Stimulated activated CD8-positive, alpha-beta memory T cell treated with anti-CD3 and anti-CD28 coated beads, Interleukin-2, amount 100 ng/mL, for 1 hour (primary cell): ENCODE results near the gene CLECL1.

Experiments used
- DNase-seq, 2 donors: peaks; one replicate each; pipeline ENCODE4 v3.0.0-alpha.2; 2020; ENCODE audit warnings: low read depth in 2 of 2

Gene CLECL1

DNA sequence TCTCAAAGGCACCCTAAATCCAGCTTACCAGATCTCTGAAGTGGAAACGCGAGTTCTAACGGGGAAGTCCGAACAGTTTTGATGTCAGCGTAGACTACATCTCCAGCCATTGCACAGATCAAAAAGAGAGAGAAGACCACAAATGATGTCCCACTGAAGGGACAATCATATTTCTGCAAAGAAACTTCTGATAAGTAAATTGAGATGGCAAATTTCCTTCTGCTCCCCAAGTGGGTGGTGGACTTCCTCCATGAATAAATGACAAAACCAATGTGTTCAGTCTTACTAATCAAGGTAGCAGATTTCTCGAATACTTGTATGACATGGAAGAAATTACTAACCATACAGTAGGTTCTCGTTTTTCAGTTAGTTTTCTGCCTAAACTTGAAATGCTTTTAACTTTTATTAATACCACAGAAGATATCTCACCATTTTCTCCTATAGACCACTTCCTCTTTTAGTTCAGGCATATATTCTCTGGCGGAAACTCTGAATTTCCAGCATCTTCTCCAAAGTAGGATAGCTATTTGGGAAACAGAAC, at the start of gene CLECL1:
TSS of gene CLECL1 (minus strand) at position 177 of the 541 bp plus-strand sequence.
- no peak for DNase-seq

DNA sequence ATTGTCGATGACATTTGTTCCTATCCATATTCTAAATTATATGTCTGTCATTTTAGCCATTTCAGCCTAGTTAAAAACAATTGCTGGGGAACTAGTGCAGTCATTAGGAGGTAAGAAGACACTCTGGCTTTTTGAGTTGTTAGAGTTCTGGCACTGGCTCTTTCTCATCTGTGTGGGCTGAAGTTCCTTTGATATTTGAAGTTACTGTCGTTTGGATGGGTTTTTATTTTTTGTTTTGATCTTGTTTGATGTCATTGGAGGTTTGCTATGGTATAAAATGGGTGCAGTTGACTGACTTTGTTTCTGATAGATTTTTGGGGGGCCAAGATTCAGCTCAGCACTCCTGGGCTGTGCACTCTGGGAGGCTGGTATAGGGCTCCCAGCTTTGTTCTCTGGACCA, 48.5 kb upstream of the CLECL1 start:
- DNase-seq: no peak

GRCh38 chr12:9779209-9779608, 46.3 kb upstream of the CLECL1 start:
- DNase-seq: no peak

DNA sequence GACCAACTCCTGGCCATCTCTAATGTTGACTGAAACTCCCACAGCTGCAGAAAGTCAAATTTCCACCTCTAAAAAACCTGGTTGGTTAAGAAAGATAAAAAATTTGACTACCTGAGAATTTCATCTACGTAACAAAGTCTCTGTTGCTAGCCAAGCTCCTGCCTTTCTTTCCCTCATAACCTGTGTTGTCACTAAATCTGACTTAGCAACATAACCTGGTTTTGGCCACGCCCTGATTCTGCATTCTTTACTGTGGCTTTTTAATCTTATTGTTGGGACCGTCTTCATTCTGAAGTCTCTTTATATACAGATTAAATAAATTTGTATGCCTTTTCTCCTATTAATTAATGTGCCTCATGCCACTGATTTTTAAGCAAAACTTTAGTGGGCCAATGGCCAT, 43.9 kb upstream of the CLECL1 start:
- DNase-seq: no peak

- DNase-seq: no peak
Observed at GRCh38 chr12:9773216-9773877, 40.5 kb upstream of the CLECL1 start.

GRCh38 chr12:9763025-9763424, 30.1 kb upstream of the CLECL1 start:
- DNase-seq: no peak

GRCh38 chr12:9762369-9762768, 29.5 kb upstream of the CLECL1 start:
- no peak for DNase-seq

- no peak for DNase-seq
Observed at GRCh38 chr12:9761419-9761781, 28.5 kb upstream of the CLECL1 start.

- peak; percentile 59 to 61 for DNase-seq
Observed at GRCh38 chr12:9760699-9761418, 28.0 kb upstream of the CLECL1 start, which contains the start of gene CD69. TSS of gene CD69 (minus strand) at chr12:9760901. CDS start at chr12:9760820, 81 bp downstream.

DNA sequence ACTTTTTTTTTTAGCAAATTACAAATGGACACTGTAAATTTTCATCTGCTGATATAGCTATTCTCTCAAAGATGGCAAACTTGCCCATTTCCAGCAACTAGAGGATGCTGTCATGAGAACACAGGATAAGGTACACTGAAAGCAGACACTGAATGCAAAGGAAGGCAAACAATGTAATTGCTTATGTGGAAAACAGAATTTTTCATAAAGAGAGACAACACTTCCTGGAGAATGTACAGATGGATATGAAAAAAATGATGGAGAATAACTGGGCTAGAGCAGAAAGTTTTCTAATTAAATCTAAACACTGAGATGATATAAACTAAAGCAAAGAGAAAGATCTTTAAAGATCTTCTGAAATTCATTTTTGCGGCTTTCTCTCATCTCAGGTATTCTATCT, 27.2 kb upstream of the CLECL1 start:
- DNase-seq: no peak

GRCh38 chr12:9759694-9760093, 26.8 kb upstream of the CLECL1 start:
- no peak for DNase-seq

DNA sequence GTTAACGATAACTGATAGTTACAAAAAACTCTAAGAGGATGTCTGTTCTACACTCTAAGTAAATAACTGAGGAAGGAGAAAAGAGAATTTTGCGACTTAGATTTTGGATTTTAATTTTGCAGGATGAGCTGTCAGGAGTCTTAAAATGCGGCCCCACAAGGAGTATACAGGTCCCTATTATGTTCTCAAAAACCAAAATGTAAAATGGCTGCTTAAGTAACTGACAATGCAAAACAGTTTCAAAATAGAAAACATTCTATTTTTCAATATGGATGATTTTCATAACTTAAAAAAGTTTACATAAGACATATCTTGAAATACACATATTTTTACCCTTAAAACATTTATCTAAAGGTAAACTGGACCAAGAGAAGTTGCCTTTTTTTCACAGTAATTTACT, 25.2 kb upstream of the CLECL1 start:
- DNase-seq: no peak

- DNase-seq: no peak
Observed at GRCh38 chr12:9757433-9758025, 24.6 kb upstream of the CLECL1 start.

DNA sequence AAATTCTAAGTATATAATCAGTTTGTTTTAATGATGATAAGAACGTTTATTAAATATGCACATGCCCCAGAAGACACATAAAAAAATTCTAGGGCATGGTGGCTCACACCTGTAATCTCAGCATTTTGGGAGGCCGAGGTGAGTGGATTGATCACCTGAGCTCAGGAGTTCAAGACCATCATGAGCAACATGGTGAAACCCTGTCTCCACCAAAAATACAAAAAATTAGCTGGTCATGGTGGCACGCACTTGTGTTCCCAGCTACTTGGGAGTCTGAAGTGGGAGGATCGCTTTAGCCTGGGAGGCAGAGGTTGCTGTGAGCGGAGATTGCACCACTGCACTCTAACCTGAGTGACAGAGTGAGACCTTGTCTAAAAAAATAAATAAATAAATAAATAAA, 23.8 kb upstream of the CLECL1 start:
- DNase-seq: no peak

GRCh38 chr12:9756170-9756569, 23.3 kb upstream of the CLECL1 start:
- no peak for DNase-seq

DNA sequence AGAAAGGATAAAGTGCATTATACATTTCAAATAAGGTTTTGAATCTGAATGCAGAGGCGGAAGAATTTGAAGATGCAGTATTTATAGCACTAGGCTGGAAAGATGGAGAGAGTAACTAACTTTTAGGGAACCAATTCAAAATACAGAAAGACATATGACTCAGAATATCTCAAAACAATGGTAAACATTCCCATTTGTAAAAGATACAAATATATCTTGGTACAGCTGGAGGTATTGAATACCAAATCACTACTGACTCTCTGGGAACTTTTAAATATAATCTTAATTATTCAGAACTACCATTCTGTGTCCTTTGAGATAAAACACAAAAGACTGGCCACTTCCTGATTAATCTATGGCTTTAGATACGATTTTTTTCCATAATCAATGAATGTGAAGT, 22.7 kb upstream of the CLECL1 start:
- DNase-seq: no peak

- no peak for DNase-seq
Observed at GRCh38 chr12:9755035-9755434, 22.1 kb upstream of the CLECL1 start.

GRCh38 chr12:9754099-9754927, 21.4 kb upstream of the CLECL1 start:
- no peak for DNase-seq

GRCh38 chr12:9753498-9753897, 20.6 kb upstream of the CLECL1 start:
- no peak for DNase-seq

- DNase-seq: no peak
Observed at GRCh38 chr12:9753073-9753472, 20.2 kb upstream of the CLECL1 start.

DNA sequence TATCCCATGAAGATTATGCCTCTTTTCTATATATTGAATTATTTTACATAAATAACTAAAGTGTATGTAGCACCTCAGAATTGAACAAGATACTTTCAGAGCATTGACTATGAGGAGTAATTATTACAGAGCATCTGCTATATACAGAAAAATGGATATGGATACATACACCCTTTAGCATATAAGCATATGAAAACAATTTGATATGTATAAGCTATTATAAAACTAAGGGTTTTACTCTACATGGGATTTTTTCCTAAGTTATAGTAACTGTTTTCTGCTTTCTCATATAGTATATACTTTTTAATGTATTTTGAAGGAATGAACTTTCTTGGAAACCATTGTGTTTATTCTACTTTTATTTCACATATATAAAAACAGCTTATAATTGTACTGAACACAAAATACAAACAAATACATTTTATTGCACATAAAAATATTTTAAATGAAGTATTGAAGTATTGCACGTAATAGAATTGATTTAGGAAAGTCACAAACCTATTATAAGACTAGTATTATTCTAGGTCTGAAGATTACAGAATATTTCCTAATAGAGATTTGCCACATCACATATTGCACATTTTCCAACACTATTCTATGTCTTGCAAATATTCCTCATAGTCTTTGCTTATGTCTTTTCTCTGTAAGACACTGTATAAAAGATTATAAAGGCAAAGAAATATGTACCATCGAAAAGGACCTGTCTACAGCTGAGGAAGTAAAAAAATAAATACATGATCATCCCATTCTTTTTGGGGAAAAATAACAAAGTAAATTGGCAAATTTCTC, 19.4 kb upstream of the CLECL1 start:
- DNase-seq: no peak
